Kidney glomerular epithelial cell (primary cell): Measurements from ENCODE around the gene KANK3.
A peak's percentile ranks its signal among the peaks of the same experiment; 100 is the strongest.
"Not testable (repeated sequence)": the region's sequence is repeated elsewhere in the genome, so short reads cannot be mapped to it uniquely, and the experiment has no call there.

Experiments used
- DNase-seq: peaks from one replicate; lab custom pipeline; 2025; lab: John Stamatoyannopoulos, UW

KANK3 gene

GRCh38 chr19:8370176-8371010 is 27.3 kb upstream of the KANK3 start:
- no peak for DNase-seq

GRCh38 chr19:8367327-8368001 is 24.4 kb upstream of the KANK3 start:
- DNase-seq: peak; percentile 93

GRCh38 chr19:8366961-8367326 is 23.9 kb upstream of the KANK3 start:
- no peak for DNase-seq

- DNase-seq: no peak
Measured at GRCh38 chr19:8366121-8366581, 23.1 kb upstream of the KANK3 start.

GRCh38 chr19:8363803-8364771 is 21.0 kb upstream of the KANK3 start, which contains the start of gene ANGPTL4:
TSS of gene ANGPTL4 (plus strand) at chr19:8364155. CDS start at chr19:8364322, 167 bp downstream.
- peak; percentile 30 for DNase-seq

- peak; percentile 98 for DNase-seq
Measured at GRCh38 chr19:8361921-8362793, 19.1 kb upstream of the KANK3 start.

GRCh38 chr19:8360196-8360595 is 17.1 kb upstream of the KANK3 start:
- no peak for DNase-seq

- DNase-seq: no peak
Measured at GRCh38 chr19:8358948-8359347, 15.9 kb upstream of the KANK3 start.

GRCh38 chr19:8357007-8357521 is 14.0 kb upstream of the KANK3 start:
- no peak for DNase-seq

- peak; percentile 97 for DNase-seq
Measured at GRCh38 chr19:8355631-8356402, 12.8 kb upstream of the KANK3 start.

- not testable (repeated sequence) for DNase-seq
Measured at GRCh38 chr19:8352845-8353244, 9.8 kb upstream of the KANK3 start.

GRCh38 chr19:8352134-8352827 is 9.2 kb upstream of the KANK3 start:
- DNase-seq: peak; percentile 50

GRCh38 chr19:8349629-8350372 is 6.7 kb upstream of the KANK3 start:
- DNase-seq: not testable (repeated sequence)

GRCh38 chr19:8343483-8343844 is 402 bp upstream of the KANK3 start:
- DNase-seq: no peak

- DNase-seq: no peak
Measured at GRCh38 chr19:8342316-8342683, 762 bp downstream of the KANK3 start.

- DNase-seq: not testable (repeated sequence)
Measured at GRCh38 chr19:8341504-8341903, 1.6 kb downstream of the KANK3 start.

GRCh38 chr19:8340341-8341096 is 2.5 kb downstream of the KANK3 start:
- DNase-seq: no peak

GRCh38 chr19:8338835-8339234 is 4.2 kb downstream of the KANK3 start:
- DNase-seq: no peak
